Hepatocyte (in vitro differentiated cells): Measurements from ENCODE around the gene LMBR1L.

ENCODE experiments used
- CTCF ChIP-seq: fragments of 200-600 bp; sonication (generic); IDR thresholded peaks from 2 replicates; pipeline ENCODE4 v1.5.1; 2016; ENCODE audit warnings: antibody characterized with exemption, mild to moderate bottlenecking; ENCODE audit not compliant: poor library complexity
- EZH2 ChIP-seq: fragments of 200-600 bp; sonication (generic); IDR thresholded peaks from 2 replicates; pipeline ENCODE4 v1.6.1; 2016; ENCODE audit warnings: antibody characterized with exemption, mild to moderate bottlenecking, borderline replicate concordance
- EZH2phosphoT487 ChIP-seq: fragments of 200-600 bp; sonication (generic); IDR thresholded peaks from one replicate; pipeline ENCODE4 v1.6.1; 2018; ENCODE audit warnings: antibody characterized with exemption, mild to moderate bottlenecking, low read depth, moderate library complexity; ENCODE audit not compliant: unreplicated experiment, severe bottlenecking

- TF ChIP-seq CTCF, result no peak
- no peak for TF ChIP-seq EZH2
- TF ChIP-seq EZH2phosphoT487, result no peak
These were observed 19.4 kb downstream of the LMBR1L start for GRCh38 chr12:49091056-49091835.
